GM23338 (cell line): ENCODE results near the gene TAF8. TPM values are rescaled to one million over a fixed set of nuclear protein-coding genes. Genes with fewer than 3 reads are reported as not detected.

ENCODE experiments used
- ATAC-seq: fragments of 200-7000 bp; cut with Tn5 transposase; 3 replicates; pipeline ENCODE4 v1.9.1; 2020
- DNase-seq: peaks from one replicate; pipeline ENCODE4 v3.0.0-alpha.2; 2015; ENCODE audit warnings: low spot score
- H2AFZ ChIP-seq: fragments of 200-600 bp; sonication (generic); 2 replicates; pipeline ENCODE4 v1.8.0; 2016; ENCODE audit warnings: antibody characterized with exemption, mild to moderate bottlenecking, moderate library complexity
- H3F3A ChIP-seq: fragments of 200-600 bp; sonication (generic); replicated peaks from 2 replicates; pipeline ENCODE4 v1.8.0; 2017; ENCODE audit warnings: antibody characterized with exemption, mixed run types, low read depth
- H3K27ac ChIP-seq: fragments of 200-600 bp; sonication (generic); 2 replicates; pipeline ENCODE4 v1.6.1; 2016; ENCODE audit warnings: low read depth
- H3K27me3 ChIP-seq: fragments of 200-600 bp; sonication (generic); 2 replicates; pipeline ENCODE4 v1.8.0; 2016; ENCODE audit warnings: mild to moderate bottlenecking, mixed run types, moderate library complexity; ENCODE audit not compliant: insufficient read depth
- H3K36me3 ChIP-seq: fragments of 200-600 bp; sonication (generic); 2 replicates; pipeline ENCODE4 v1.8.0; 2016; ENCODE audit warnings: mild to moderate bottlenecking; ENCODE audit not compliant: insufficient read depth
- H3K4me1 ChIP-seq: fragments of 200-600 bp; sonication (generic); 2 replicates; pipeline ENCODE4 v1.8.0; 2016; ENCODE audit warnings: mild to moderate bottlenecking, moderate library complexity; ENCODE audit not compliant: insufficient read depth
- H3K4me2 ChIP-seq: fragments of 200-600 bp; sonication (generic); 2 replicates; pipeline ENCODE4 v1.7.1; 2017; ENCODE audit warnings: mixed run types
- H3K4me3 ChIP-seq: fragments of 200-600 bp; sonication (generic); 2 replicates; pipeline ENCODE4 v1.6.1; 2016; ENCODE audit warnings: mixed run types
- H3K79me2 ChIP-seq: fragments of 200-600 bp; sonication (generic); replicated peaks from 2 replicates; pipeline ENCODE4 v1.8.0; 2017; ENCODE audit warnings: mild to moderate bottlenecking; ENCODE audit not compliant: insufficient read depth
- H3K9me2 ChIP-seq: fragments of 200-600 bp; sonication (generic); 2 replicates; pipeline ENCODE4 v1.8.0; 2017; ENCODE audit not compliant: insufficient read depth
- H4K20me1 ChIP-seq: fragments of 200-600 bp; sonication (generic); replicated peaks from 2 replicates; pipeline ENCODE4 v1.8.0; 2017; ENCODE audit warnings: mild to moderate bottlenecking; ENCODE audit not compliant: insufficient read depth
- H3K27ac Mint-ChIP-seq: 2 replicates; pipeline ENCODE4 v1.8.0; 2020; ENCODE audit warnings: inconsistent platforms, mild to moderate bottlenecking, moderate library complexity, mixed read lengths
- H3K27me3 Mint-ChIP-seq: 3 replicates; pipeline ENCODE4 v1.8.0; 2022; ENCODE audit warnings: low read depth, mild to moderate bottlenecking, moderate library complexity, mixed read lengths, inconsistent platforms; ENCODE audit not compliant: insufficient read depth, poor library complexity
- H3K36me3 Mint-ChIP-seq: 3 replicates; pipeline ENCODE4 v1.8.0; 2021; ENCODE audit warnings: low read depth, mild to moderate bottlenecking, inconsistent platforms, moderate library complexity, mixed read lengths
- H3K4me1 Mint-ChIP-seq: 3 replicates; pipeline ENCODE4 v1.8.0; 2020; ENCODE audit warnings: mild to moderate bottlenecking, inconsistent platforms, mixed read lengths
- H3K4me3 Mint-ChIP-seq: 3 replicates; pipeline ENCODE4 v1.8.0; 2021; ENCODE audit warnings: moderate library complexity, mild to moderate bottlenecking, inconsistent platforms, mixed read lengths
- H3K9me3 Mint-ChIP-seq: 3 replicates; pipeline ENCODE4 v1.8.0; 2020; ENCODE audit warnings: moderate library complexity, mild to moderate bottlenecking, inconsistent platforms, mixed read lengths
- CREB1 ChIP-seq: fragments of 250-450 bp; sonication (Bioruptor Pico); IDR thresholded peaks from 2 replicates; pipeline ENCODE4 v1.5.0; 2020; ENCODE audit warnings: low read depth, mild to moderate bottlenecking, moderate library complexity
- CTCF ChIP-seq, 2 experiments: fragments of 200-600 bp in 1 of 2; sonication (generic) in 1 of 2; conservative IDR thresholded peaks; 2 replicates each; pipeline versions ENCODE4 v1.5.1 to v1.6.1; 2016 to 2017; ENCODE audit warnings: antibody characterized with exemption in 2 of 2, low read depth in 2 of 2, mild to moderate bottlenecking in 2 of 2, moderate library complexity in 1 of 2
- ETS1 ChIP-seq: IDR thresholded peaks from 2 replicates; pipeline ENCODE4 v1.6.1; 2016; ENCODE audit warnings: antibody characterized with exemption
- EZH2 ChIP-seq: fragments of 200-600 bp; sonication (generic); IDR thresholded peaks from one replicate; pipeline ENCODE4 v1.8.0; 2017; ENCODE audit warnings: antibody characterized with exemption, mild to moderate bottlenecking, low read depth; ENCODE audit not compliant: unreplicated experiment
- EZH2phosphoT487 ChIP-seq: fragments of 200-600 bp; sonication (generic); IDR thresholded peaks from one replicate; pipeline ENCODE4 v1.8.1; 2018; ENCODE audit warnings: antibody characterized with exemption; ENCODE audit not compliant: unreplicated experiment
- JUNB ChIP-seq: IDR thresholded peaks from one replicate; pipeline ENCODE4 v1.6.1; 2016; ENCODE audit warnings: antibody characterized with exemption; ENCODE audit not compliant: unreplicated experiment
- NANOG ChIP-seq: IDR thresholded peaks from 2 replicates; pipeline ENCODE4 v1.6.1; 2016; ENCODE audit warnings: antibody characterized with exemption, borderline replicate concordance
- POLR2AphosphoS5 ChIP-seq: IDR thresholded peaks from 2 replicates; pipeline ENCODE4 v1.6.1; 2016; ENCODE audit warnings: antibody characterized with exemption, low read depth
- REST ChIP-seq: IDR thresholded peaks from one replicate; pipeline ENCODE4 v1.6.1; 2018; ENCODE audit warnings: antibody characterized with exemption; ENCODE audit not compliant: unreplicated experiment
- STAT1 ChIP-seq: IDR thresholded peaks from one replicate; pipeline ENCODE4 v1.6.1; 2016; ENCODE audit warnings: antibody characterized with exemption; ENCODE audit not compliant: unreplicated experiment
- ZNF114 ChIP-seq: fragments of 250-450 bp; sonication (Bioruptor Pico); IDR thresholded peaks from 2 replicates; pipeline ENCODE4 v1.5.0; 2020; ENCODE audit warnings: mild to moderate bottlenecking, moderate library complexity
- ZNF331 ChIP-seq: fragments of 250-450 bp; sonication (Bioruptor Pico); IDR thresholded peaks from 2 replicates; pipeline ENCODE4 v1.5.0; 2020; ENCODE audit warnings: low read depth, mild to moderate bottlenecking, moderate library complexity
- ZNF462 ChIP-seq: fragments of 250-450 bp; sonication (Bioruptor Pico); IDR thresholded peaks from 2 replicates; pipeline ENCODE4 v1.5.0; 2020; ENCODE audit warnings: mild to moderate bottlenecking, moderate library complexity
- polyA plus RNA-seq: library from polyadenylated mRNA; unstranded; fragments of >200 nt; fragmentation: Nextera tagmentation; extraction: Ambion mirVana; gene quantifications from 2 replicates; pipeline ENCODE4 v1.2.1, GENCODE V29; 2016
- total RNA-seq: library from RNA; depleted of rRNA; stranded (reverse); fragments of >200 nt; shearing (Covaris generic); gene quantifications from 2 replicates; pipeline ENCODE4 v1.2.3, GENCODE V29; 2014

Gene TAF8
- total and polyA plus RNA-seq, 2 experiments from 2014 or later: 18.7 to 30.6 TPM

DNA sequence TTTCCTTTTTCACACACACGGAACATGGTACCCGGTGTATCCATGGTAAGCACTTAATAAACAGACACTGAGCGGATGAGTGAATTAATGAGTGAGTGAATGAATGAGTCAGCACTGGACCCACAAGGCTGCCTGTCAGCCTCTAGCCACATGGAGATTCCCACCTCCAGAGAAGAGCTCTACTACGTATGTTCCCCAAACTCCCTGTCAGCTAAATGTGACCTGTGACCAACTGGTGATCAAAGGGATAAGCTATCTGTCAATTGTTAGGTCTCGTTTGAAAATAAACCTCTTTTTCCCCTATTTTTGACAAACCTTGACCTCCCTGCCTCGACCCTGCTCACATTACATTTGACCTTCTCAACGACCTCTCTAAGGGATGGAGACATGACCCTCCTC is 24.5 kb upstream of the TAF8 start:
- H2AFZ ChIP-seq: no peak overlapping the region
- peaks cover 16% of the 10 kb centered on the region; the same call in 1 of the 2 replicates for H3K4me1 ChIP-seq
- Mint-ChIP-seq H3K4me1 (peaks cover 22% of the 10 kb centered on the region), H3K4me3 (no peak overlapping the region), H3K9me3 (no peaks in the 10 kb centered on the region), H3K27ac (no peak overlapping the region), H3K36me3 (no peaks in the 10 kb centered on the region), H3K27me3 (peaks cover 2% of the 10 kb centered on the region)
- no peaks in the 10 kb centered on the region for H3F3A ChIP-seq
- H3K27me3 ChIP-seq: no peaks in the 10 kb centered on the region
- H3K9me2 ChIP-seq: no peaks in the 10 kb centered on the region
- no peak overlapping the region for H3K4me3 ChIP-seq
- H3K4me2 ChIP-seq: no peak overlapping the region
- no peak for TF ChIP-seq POLR2AphosphoS5
- no peak for TF ChIP-seq EZH2phosphoT487
- no peak for TF ChIP-seq ZNF114 (CRISPR knock-in tag)
- TF ChIP-seq JUNB: no peak
- TF ChIP-seq REST: no peak
- TF ChIP-seq CTCF (conservative IDR thresholded peaks at IDR 0.05; ENCODE audit: low read depth in 2 of 2): no peak
- TF ChIP-seq NANOG: no peak
- no peak for TF ChIP-seq ZNF331 (CRISPR knock-in tag)
- TF ChIP-seq ETS1: no peak
- no peak for TF ChIP-seq ZNF462 (CRISPR knock-in tag)
- TF ChIP-seq STAT1: no peak
- TF ChIP-seq CREB1 (CRISPR knock-in tag): no peak
- TF ChIP-seq EZH2: no peak
- no peaks in the 10 kb centered on the region for H3K79me2 ChIP-seq
- H4K20me1 ChIP-seq: no peaks in the 10 kb centered on the region
- no peaks in the 10 kb centered on the region for H3K36me3 ChIP-seq
- no peak for ATAC-seq
- no peak overlapping the region for H3K27ac ChIP-seq
- no peak for DNase-seq
